Stimulated activated CD8-positive, alpha-beta memory T cell treated with anti-CD3 and anti-CD28 coated beads, Interleukin-7, amount 100 ng/mL, for 24 hours (primary cell): ENCODE results near the gene COA8.

Experiments used
- DNase-seq: peaks from one replicate; pipeline ENCODE4 v3.0.0-alpha.2; 2020; ENCODE audit warnings: low read depth

The COA8 gene

GRCh38 chr14:103537175-103537990 is 25.4 kb upstream of the COA8 start:
- no peak for DNase-seq

DNA sequence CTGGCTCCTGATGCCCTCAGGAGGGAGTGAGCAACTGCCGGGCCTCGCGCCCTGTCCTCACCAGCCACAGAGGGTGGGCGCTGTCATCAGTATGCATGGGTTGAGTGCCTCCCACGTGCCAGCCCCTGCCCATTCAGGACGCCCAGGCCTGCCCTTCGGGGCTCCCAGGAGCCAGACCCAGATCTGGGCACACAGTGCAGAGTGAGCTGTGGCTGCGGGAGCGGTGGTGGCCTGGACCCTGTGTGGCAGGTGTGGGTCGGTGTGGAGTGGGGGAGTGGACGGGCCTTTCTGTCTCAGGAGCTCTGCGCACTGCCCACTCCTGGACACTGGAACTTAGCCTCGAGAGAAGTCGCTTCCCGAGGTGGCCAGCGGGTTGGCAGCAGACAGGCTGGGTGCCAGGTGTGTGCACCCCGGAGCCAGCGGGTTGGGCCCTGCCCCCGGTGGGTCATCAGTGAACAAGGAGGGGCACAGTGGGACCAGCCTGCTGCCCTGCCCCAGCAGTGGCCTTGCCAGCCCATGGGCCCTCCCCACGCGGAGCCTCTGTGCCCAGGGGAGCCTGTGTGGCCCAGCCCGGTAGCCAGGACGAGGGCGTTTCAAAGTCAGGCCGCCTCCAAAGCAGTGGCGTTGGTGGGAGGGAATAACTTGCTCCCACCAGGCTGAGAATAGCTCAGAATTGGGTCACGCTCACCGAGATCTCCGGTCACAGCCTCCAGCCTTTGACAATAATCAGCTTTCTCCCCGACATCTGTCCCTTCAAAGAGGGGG is 24.3 kb upstream of the COA8 start:
- DNase-seq = no peak

DNA sequence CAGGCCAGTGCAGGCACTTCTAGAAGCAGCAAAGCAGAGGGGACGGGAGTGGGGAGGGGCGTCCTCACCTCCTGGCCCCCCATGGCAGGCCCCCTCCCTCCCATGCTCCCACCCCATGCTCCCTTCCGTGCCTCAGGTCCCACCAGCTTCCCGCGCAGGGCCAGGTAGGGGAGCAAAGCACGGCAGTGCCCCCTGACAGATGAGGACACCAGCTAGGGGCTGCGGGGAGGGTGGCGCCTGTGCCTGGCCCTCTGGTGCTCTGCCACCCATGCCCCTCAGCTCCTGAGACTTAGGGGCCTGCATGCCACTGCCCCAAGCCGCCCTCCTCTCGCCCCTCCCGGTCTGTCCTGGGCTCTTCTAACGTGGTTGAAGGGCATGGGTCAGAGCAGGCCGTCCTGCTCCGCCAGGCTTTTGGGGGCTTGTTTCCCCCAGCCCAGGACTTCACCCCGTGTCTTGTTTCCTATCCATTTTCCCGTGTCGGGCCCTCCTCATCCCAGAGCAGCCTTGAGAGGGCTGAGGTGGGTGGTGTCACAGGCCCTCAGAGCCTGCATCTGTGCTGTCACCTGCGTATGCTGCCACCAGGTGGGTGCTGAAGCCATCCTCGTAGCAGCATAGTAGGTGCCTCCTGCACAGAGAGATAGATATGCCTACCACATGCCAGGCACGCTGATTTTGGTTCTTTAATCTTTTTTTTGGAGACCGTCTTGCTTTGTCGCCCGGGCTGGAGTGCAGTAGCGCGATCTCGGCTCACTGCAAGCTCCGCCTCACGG is 23.5 kb upstream of the COA8 start:
- no peak for DNase-seq

GRCh38 chr14:103540821-103541708 is 21.7 kb upstream of the COA8 start:
- no peak for DNase-seq

DNA sequence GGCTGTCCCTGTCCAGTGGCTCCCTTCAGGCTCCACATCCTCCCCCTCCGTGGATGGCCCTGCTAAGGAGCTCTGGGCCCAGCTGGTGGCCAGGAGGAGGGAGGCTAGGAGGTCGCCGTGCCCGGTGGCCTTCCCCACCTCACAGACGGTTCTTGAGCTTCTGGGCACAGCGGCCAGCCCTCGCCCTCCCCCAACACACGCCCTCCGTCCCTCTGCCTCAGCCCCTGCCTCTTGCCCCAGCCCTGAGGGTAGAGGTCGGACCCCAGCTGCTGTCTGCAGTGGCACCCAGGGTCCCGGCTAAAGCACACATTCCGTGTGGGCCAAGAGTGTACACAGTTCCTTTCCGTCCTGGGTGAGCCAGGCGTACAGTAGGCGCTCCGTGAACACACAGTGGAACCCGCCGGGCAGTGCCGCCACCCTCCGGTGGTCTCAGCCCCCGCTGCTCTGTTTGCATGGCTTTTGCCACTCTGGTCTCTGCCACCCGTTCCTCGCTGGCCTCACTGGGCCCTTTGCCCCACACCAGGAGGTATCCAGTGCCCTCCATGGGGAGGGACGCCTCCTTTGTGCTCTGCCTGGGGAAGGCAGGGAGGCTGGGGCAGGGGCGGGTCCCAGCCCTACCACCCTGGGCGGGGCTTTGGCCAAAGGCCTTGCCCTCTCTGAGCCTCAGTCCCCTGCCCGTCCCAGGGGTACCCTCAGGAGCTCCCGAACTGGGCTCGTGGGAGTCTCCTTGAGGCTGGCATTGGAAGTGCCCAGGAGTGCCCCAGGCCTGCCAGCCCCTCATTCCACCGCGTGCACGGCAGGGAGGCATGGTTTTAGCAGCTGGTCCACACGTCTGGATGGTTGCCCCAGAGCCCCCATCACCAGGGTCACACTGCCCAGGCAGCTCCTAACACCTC is 20.8 kb upstream of the COA8 start:
- no peak for DNase-seq

DNA sequence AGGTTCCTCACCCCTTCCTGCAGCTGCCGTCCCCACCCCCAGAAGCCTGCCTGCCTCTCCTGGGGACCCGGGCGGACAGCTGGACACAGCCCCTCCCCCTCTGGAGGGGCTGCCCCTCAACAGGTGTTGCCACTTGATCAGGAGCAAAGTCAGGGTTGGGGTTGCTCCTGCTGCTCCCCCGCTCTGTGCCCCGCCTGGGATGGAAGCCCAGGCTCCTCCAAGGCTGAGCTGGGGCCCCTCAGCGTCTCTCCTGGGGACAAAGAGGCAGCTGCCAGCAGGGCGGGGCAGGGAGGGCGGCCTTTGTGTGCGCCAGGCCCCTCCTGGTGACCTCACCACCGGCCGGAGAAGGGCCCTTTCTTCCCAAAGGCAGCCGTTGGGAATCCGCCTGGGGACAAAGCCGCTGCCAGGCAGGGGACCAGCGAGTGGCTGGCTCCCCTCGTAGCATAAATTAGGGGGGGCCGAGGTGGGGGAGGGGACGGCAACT is 20.1 kb upstream of the COA8 start:
- DNase-seq = no peak

DNA sequence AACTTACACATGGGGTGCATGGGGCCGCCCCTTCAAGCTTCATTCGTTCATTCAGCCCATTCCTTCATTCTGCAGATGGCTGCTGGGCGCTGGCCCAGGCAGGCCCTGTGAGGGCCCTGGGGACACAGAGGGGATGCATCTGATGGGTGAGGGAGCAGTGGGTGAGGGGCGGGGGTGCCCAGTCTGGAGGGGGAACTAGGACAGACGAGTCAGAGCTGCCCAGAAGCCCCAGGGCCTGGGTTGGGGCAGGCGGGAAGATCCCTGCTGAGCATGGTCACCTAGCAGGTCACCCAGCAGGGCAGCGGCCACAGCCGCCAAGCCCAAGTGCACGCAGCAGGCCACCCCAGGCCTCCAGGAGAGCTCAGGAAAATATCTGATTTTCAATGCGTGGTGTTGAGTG is 19.6 kb upstream of the COA8 start:
- DNase-seq = no peak

DNA sequence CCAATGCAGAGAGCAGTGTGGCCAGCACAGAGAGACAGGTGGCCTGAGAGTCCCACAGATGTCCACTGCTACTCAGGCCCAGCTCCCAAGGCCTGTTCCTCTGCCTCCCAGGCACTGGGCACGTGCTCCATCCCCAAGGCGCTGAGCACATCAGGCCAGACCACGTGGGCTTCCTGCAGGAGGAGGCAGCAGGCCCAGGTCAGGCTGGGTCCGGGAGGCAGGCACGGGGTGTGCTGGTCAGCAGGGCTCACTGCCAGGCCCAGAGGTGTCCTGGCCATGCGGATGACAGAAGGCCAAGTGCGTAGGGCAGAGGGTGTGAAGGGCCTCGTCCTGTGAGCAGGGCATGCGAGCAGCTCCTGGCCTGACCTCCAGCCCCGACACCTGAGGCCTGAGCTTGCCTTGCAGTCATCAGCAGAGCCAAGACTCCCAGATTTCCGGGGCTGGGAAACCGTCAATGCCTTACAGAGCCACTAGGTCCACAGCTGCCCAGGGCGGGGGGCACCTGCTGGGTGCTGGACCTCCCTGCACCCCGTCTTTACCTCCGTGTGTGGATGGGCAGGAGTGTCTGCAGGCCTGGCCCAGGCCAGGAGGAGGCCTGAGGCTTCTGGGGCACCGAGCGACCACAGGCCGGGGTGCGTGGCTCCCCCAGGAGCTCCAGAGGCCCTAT is 18.9 kb upstream of the COA8 start:
- no peak for DNase-seq

- DNase-seq = no peak
These were observed 18.2 kb upstream of the COA8 start for GRCh38 chr14:103544388-103545218.

DNA sequence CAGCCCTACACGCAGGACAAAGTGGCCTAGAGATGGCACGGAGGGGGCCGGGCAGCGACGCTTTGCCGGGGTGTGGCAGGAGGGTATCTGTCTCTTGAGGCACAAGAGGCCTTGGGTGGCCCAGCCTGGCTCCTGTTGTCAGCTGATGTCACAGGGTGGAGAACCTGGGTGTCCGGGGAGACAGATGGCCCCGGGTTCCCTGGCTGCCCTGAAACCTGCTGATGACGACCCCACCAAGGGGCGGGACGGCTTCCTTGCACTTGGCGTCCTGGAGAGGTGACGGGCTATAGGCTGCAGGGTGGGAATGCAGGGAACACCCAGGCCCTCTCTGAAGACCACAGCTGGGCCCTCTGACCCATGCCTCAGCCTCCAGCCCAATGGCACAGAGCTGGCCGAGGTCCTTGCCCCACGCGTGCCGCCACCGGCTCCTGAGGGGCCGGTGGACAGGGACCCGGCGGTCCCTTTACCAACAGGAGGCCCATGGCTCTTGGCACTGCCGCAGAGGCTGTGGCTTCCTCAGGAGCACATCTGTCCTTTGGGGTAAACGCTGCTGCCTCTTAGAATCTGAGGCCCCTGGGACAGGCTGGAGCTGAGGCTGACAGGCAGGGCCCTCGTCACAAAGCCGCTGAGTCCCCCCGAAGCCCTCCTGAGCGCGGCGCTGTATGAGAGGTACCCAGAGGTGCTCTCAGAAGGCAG is 17.4 kb upstream of the COA8 start:
- DNase-seq = no peak

DNA sequence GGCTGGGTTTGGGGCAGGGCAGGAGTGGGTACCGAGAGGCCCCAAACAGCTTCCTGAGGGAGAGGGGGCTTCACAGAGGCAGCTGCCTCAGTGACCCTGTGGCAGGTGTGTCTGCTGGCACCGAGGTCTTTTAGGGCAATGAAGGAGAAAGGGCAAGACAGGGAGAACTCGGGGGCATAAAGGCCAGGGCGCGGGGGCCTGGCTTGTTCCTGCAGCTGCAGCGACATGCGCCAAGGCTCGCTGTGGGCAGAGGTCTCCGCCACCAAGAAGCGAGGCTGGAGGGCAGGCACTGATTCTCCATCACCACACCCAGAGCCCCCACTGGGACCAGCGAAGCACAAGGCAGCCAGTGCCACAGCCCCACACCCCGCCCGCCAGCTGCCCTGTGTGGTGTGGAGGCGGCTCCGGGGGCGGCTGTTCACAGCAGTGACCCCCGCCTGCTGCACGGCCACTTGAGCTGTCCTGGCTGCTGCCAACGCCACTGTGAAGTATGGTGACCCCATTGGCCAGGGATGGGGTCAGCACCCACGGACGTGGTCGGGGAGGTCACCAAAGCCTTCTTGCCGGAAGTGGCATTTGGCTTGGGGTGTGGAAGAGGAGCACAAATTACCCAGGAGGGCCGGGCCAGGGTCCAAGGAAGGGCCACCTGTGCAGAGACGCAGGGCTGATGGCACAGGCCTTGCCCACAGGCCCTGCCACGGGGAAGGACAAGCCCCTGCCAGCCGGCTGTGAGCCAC is 16.7 kb upstream of the COA8 start:
- DNase-seq = no peak

DNA sequence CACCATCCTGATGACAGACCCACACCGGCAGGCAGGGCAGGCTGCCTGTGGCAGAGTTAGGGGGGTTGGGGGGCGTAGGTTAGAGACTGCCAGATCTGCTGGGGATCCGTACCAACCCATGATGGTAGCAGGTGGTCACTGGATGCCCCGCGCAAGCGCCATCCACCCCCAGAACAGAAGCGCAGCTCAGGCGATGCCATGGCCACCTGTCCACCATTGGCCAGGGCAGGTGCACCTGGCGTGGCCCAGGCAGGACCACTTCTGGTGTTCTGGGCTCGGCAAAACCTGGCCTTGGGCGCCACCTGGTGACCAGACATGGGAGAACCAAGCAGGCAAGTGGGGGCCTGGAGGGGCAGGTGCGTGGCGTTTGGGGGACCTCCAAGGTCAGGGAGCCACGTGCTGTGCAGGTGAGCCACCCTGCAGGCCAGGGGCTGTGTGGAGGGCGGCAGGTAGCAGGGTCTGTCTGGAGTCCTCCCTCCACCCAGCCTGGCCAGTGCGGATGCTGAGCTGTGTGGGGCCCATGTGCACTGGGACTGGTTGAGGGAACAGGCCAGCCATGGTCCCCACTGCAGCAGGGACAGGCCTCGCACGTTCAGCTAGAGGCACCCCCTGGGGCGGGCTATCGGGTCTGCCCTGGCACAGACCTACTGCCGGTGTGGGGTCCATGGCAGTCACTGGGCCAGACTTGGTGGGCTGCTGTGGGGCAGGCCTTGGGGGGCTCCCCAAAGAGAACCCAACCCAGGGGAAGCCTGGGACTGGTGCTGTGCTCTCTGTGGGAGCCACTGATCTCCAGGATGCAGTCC is 15.9 kb upstream of the COA8 start:
- DNase-seq = peak; percentile 59

- DNase-seq = no peak
These were observed 15.3 kb upstream of the COA8 start for GRCh38 chr14:103547455-103547940.

GRCh38 chr14:103547941-103548462 is 14.8 kb upstream of the COA8 start:
- no peak for DNase-seq

- no peak for DNase-seq
These were observed 14.1 kb upstream of the COA8 start for GRCh38 chr14:103548463-103549351.
